ENCODE results near the gene F7.

The F7 gene

DNA sequence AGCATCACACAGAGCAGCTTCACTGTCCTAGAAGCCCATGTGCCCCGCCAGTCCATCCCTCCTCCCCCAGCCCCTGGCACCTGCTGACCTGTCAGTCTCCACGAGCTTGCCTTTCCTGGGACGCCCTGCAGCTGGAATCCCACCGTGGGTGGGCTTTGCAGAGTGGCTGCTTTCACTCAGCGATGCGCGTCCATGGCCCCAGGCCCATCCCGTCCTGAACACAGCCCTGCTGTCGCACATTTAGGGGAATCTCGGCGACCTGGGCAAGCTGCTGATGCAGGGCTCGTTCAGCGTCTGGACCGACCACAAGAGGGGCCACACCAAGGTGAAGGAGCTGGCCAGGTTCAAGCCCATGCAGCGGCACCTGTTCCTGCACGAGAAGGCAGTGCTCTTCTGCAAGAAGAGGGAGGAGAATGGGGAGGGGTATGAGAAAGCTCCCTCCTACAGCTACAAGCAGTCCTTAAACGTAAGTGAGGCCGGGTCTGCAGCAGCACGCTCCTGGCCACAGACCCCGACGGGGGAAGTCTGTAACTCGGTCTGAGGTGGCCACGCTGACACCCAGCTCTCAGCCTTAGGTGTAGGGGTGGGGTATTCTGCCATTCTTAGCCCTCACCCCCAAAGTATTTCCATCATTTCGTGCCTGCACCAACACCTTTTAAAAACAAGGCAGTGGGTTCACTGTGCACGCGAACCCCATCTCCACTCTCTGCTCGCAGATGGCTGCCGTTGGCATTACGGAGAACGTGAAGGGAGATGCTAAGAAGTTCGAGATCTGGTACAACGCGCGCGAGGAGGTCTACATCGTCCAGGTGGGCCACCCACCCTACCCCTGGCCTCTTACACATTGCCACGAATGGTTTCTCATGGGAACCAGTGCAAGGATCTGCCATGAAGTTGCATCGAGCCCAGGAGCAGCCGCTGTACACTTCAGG is 18.3 kb upstream of the F7 start:
- no peak for DNase-seq (ENCODE audit: low read depth)

DNA sequence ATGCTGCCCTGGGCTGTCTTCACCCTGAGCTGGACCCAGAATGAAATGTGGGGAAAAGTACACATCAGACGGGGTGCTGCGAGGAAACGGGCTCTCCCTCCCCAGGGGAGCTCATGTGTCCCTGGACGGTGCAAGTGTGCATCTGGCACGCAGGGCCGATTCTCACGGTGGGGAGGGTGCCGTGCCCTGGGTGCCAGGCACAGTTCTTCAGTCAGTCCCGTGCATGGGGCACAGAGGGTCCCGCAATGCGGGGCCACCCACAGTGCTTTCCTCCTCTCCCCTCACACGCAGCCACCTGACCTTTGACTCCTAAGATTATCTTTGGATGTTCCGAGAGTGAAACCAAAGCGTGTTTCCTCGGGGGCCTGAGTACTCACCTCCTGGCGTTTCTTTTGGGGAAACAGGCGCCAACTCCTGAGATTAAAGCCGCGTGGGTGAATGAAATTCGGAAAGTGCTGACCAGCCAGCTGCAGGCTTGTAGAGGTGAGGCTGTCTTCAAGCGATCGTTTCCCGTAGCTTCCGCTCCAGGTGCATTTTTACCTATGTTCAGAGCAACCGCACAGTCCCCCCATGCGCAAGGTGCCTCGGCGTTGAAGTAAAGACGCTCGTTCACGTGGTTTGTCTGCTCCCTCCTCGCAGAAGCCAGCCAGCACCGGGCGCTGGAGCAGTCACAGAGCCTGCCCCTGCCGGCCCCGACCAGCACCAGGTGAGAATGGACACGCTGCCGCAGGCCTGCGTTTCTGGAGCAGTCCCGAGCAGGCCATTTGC is 17.5 kb upstream of the F7 start:
- DNase-seq (ENCODE audit: low read depth) = no peak

GRCh38 chr13:113088691-113089020 is 16.9 kb upstream of the F7 start:
- DNase-seq (ENCODE audit: low read depth) = no peak

DNA sequence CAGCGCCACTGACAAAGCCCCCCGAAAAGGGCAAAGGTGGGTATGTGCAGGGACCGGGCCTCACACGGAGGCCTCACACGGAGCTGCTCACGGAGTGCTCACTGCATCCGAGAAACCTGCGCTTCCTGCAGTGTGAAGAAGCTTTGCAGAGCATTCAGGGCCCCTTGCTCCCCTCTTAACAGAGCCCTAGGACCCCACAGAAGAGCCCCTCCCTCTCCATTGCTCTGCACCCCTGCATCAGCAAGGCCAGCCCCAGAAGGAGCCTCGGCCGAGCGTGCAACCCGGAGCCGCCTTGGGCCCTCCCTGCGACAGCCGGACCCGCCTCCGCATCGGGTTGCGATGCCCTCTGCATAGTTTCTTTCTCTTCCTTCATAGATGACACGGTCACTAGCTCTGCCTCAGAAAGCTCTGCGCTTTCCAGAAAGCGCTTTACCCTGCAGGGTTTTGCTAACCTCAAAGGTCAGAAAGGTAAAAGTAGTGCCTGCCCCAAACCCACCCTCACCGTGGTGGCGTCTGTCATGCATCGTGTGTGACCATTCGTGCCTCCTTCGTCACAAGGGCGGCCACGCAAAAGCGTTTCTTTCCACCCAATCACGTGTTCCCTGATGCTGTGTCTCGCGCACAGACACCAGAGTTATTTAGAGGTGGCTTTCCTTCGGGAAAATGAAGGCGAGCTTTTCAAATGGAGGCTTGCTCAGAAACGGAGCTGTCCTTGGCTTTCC is 15.7 kb upstream of the F7 start:
- DNase-seq (ENCODE audit: low read depth) = no peak

GRCh38 chr13:113090415-113090770 is 15.2 kb upstream of the F7 start:
- DNase-seq (ENCODE audit: low read depth) = no peak

- DNase-seq (ENCODE audit: low read depth) = no peak
These were observed 14.8 kb upstream of the F7 start for GRCh38 chr13:113090806-113091205.

- no peak for DNase-seq (ENCODE audit: low read depth)
These were observed 14.3 kb upstream of the F7 start for GRCh38 chr13:113091211-113091771.

DNA sequence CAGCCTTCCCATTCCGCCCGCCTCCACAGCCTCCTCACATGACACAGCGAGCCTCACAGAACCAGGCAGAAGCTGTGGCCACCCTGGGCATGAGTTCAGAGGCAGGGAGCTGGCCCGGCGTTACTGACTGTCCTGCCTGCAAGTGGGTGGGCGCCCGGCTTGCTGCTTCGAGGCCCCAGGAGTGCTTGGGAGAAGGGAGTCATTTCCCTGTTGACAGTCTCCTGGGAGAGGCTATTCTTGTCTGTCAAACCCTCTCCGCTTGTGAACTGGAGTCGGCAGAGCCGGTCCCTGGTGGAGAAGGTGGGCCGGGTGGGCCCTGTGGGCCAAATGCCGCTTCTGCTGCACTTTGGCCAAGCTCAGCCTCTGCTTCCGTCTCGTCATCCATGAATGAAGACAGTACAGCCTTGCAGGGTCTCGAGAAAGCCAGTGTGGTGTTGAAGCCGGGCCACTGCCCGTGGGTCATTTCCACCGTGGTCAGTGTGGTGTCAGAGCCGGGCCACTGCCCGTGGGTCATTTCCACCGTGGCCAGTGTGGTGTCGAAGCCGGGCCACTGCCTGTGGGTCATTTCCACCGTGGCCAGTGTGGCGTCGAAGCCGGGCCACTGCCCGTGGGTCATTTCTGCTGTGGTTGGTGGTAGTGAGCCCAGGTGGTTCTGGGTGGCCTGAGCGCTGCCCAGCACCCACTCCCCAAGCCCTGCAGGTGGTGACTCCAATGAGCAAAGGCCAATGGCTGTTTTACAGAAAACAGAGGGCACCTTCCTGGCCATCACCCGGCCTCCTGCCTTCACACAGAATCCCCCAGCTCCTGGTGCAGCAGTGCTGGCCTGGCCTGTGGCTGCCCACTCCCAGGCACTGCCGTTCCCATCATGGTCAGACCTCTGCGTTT is 13.5 kb upstream of the F7 start:
- no peak for DNase-seq (ENCODE audit: low read depth)

DNA sequence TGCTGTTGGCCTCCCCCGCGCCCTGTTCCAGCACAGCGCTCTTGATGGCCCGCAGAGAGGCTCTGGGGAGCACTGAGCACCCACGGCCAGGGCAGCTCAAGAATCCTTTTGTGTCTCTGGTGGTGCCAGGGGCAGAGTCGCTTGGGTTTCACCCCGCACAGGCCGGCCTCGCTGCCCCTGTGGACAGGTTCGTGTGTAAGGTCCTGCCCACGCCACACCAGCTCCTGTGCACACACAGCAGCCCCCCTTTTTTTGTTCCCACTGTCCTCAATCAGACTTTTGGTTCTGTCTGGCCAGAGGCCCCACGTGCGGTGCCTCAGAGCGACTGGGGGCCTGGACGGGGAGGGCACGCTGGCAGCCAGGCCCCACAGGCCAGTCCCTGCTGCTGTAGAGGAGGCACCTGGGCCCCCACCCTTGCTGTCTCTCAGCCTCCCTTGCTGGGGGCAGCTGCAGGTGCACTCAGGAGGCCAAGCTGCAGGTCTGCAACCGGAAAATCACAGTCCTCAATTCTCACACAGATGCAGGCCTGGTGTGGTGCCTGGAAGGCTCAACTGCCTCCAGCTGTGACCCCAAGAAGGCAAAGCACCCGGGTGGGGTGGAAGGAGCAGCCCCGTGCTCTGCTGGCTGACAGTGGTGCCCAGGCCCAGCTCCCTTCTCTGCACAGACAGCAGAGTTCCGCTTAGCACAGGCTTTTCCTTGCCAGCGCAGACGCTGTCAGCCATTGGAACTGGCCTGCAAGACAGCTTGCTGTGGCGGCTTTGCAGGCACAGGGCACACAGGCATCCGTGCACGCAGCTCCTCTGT is 12.6 kb upstream of the F7 start:
- no peak for DNase-seq (ENCODE audit: low read depth)

GRCh38 chr13:113093580-113094409 is 11.8 kb upstream of the F7 start:
- no peak for DNase-seq (ENCODE audit: low read depth)

DNA sequence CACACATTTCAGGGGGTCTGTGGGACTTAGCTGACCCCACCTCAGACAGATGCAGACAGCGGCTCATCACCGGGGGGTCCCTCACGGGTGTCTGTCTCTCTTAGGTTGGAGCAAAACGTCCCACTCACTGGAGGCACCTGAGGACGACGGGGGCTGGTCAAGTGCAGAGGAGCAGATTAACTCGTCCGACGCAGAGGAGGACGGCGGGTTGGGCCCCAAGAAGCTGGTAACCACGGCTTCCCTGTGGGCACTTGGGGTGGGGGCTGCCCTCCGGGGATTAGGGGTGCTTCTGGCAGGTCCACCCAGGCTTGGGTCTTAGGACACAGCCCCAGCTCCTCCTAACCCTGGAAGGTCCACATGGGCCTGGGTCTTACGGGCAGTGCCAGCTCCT is 11.2 kb upstream of the F7 start:
- no peak for DNase-seq (ENCODE audit: low read depth)

DNA sequence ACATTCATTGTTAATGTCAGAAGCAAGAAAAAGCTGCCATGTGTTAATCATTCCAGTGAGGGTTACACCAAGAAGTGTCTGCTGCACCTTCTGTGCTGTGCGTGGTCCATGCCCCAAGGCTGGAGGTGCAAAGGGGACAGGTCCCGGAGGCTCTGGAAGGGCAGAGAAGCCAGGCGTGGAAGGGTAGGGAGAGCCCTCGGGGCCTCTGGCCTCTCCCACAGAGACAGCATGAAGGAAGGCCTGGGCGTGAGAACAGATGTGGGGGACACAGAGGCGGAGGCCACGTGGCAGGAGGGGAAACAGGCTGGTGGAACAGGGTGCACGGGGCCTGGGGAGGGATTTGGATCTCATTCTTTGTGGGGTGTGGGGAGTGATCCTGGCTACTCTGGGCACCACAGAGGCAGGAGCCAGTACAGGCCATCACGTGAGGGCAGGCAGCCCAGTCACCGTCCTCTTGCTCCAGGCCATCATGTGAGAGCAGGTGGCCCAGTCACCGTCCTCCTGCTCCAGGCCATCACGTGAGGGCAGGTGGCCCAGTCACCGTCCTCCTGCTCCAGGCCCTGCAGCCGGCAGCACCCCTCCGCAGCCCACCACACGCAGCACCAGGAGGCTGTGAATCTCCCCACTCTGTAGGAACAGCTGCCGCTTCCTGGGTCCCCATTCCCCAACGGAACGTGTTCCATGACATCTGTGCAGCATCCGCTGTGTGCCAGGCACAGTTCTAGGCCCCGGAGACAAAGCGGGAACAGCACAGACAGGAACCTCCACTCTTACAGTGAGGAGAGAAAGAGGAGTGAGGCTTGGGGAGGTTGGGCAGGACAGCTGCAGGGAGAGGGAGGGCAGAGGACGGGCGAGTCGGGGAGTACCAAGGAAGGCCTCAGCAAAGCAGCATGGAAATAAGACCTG is 10.2 kb upstream of the F7 start:
- DNase-seq (ENCODE audit: low read depth) = no peak

DNA sequence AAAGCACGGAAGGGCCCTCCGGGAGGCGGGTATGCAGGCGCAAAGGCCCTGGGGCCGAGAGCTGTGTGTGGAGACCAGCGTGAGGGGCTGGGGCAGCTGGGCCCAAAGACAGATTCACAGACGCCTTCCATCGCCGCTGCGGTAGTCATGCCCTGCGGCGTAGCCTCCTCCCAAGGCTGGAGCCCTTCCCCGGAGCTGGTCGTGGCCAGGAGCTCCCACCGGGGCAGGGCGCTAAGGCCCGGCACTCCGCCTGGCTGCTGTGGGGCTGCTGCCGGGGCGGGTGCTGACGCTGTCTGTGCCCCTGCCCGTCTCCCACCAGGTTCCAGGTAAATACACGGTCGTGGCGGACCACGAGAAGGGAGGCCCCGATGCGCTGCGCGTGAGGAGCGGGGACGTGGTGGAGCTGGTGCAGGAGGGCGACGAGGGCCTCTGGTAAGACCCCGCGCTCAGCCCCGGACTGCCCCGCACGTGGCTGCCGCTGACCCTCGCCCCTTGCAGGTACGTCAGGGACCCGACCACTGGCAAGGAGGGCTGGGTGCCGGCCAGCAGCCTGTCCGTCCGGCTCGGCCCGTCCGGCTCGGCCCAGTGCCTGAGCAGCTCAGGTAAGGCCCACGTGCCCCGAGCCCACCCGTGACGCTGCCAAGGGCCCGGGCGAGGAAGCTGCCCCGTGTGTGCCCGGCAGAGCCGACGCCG is 9.4 kb upstream of the F7 start:
- no peak for DNase-seq (ENCODE audit: low read depth)

DNA sequence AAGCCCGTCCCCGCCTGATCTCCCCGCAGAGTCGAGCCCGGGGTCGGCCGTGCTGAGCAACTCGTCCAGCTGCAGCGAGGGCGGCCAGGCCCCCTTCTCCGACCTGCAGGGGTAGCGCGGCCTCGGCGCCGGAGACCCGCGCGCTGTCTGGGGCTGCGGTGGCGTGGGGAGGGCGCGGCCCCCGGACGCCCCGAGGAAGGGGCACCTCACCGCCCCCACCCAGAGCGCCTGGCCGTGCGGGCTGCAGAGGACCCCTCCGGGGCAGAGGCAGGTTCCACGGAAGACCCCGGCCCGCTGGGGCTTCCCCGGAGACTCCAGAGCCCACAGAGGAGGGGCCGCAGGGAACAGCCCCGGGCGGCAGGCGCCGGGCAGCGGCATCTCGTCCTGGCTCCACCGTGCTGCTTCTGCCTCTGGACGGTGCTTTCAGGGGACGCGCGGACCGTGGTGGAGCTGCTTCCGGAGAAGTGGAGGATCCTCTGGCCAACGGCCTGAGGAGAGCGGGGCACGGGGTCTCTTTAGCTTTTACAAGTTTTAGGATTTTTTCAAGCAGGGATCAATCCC is 8.8 kb upstream of the F7 start:
- DNase-seq (ENCODE audit: low read depth) = no peak

- no peak for DNase-seq (ENCODE audit: low read depth)
These were observed 7.9 kb upstream of the F7 start for GRCh38 chr13:113097651-113098050.

GRCh38 chr13:113098162-113098732 is 7.3 kb upstream of the F7 start:
- no peak for DNase-seq (ENCODE audit: low read depth)

GRCh38 chr13:113099142-113099541 is 6.4 kb upstream of the F7 start:
- no peak for DNase-seq (ENCODE audit: low read depth)
